Measurements from ENCODE around the gene DCT.

- no peak for TF ChIP-seq EZH2 (optimal IDR thresholded peaks at IDR 0.05; ENCODE audit: low read depth, low read length)
- no peak for TF ChIP-seq CTCF (IDR thresholded peaks at IDR 0.05; ENCODE audit: low read length)
These were observed 71.0 kb downstream of the DCT start for GRCh38 chr13:94408314-94409036.
